Left lung (tissue), 10 donors: ENCODE data around the gene SLC12A9. TPM values are rescaled to one million over a fixed set of nuclear protein-coding genes. Genes with fewer than 3 reads are reported as not detected.

Experiments
- ATAC-seq: fragments of 200-7000 bp; cut with Tn5 transposase; one replicate; pipeline ENCODE4 v1.9.1; 2020; ENCODE audit warnings: moderate library complexity
- DNase-seq, 4 donors: peaks; one replicate each; pipeline ENCODE4 v3.0.0-alpha.2; 2013 to 2020
- H3K27ac ChIP-seq, 2 donors: fragments of 200-600 bp; sonication (generic) in 1 of 2; one replicate each; pipeline versions ENCODE4 v1.5.0 to v1.8.0; 2020 to 2021
- H3K27me3 ChIP-seq, 2 donors: fragments of 200-600 bp; sonication (generic) in 1 of 2; one replicate each; pipeline versions ENCODE4 v1.5.0 to v1.8.0; 2020 to 2021
- H3K36me3 ChIP-seq, 2 donors: fragments of 200-600 bp; sonication (generic) in 1 of 2; one replicate each; pipeline versions ENCODE4 v1.5.0 to v1.8.0; 2020 to 2021
- H3K4me1 ChIP-seq, 2 donors: fragments of 200-600 bp; one replicate each; pipeline ENCODE4 v1.8.0; 2021
- H3K4me3 ChIP-seq, 2 donors: fragments of 200-600 bp; sonication (generic) in 1 of 2; one replicate each; pipeline versions ENCODE4 v1.5.0 to v1.8.0; 2020 to 2021; ENCODE audit warnings: mild to moderate bottlenecking in 1 of 2
- H3K9me3 ChIP-seq, 2 donors: fragments of 200-600 bp; sonication (generic) in 1 of 2; one replicate each; pipeline versions ENCODE4 v1.5.0 to v1.8.0; 2020 to 2021
- intact Hi-C, 2 donors: fragments of 100-400 bp; cut with DNase I; formaldehyde crosslinking; loops; one replicate each; pipeline versions ENCODE4 v1.11.2 to v1.14.2; 2022
- polyA plus RNA-seq, 6 donors: library from polyadenylated mRNA; unstranded; fragments of 120-200 nt; gene quantifications; one replicate each; pipeline ENCODE4 v1.2.1, GENCODE V29; 2013; ENCODE audit not compliant: insufficient read length in 6 of 6
- total RNA-seq, 2 donors: library from RNA; stranded (reverse); fragmentation: NEBNext Ultra II Directional; extraction: Animal tissue kit (Norgen Biotek cat#: 25700); gene quantifications; one replicate each; pipeline ENCODE4 v1.2.1, GENCODE V29; 2021
- TF ChIP-seq, protein P1 (sequence below), 2 donors: fragments of 200-600 bp; sonication (generic) in 1 of 2; IDR thresholded peaks; one replicate each; pipeline versions ENCODE4 v1.5.0 to v1.8.0; 2021; ENCODE audit warnings: antibody characterized with exemption in 2 of 2
- donor health status: DM: no; HTN: yes; CAD: no.
- donor health status: DM: no; HTN: no; CAD: no.

The SLC12A9 gene
- total and polyA plus RNA-seq, 8 donors: 32.2 to 53.7 (median 40.8) TPM

- peaks cover 19 to 98% of the 10 kb centered on the region in 2 donors for H3K27me3 ChIP-seq
- H3K27ac ChIP-seq: no peak overlapping the region
- H3K36me3 ChIP-seq: no peaks in the 10 kb centered on the region
- H3K4me3 ChIP-seq: peak overlapping the region in 1 of 2 donors; percentile 40
- peak in 2 of 4 donors; percentile 34 to 92 for DNase-seq
- TF ChIP-seq, protein P1, sequence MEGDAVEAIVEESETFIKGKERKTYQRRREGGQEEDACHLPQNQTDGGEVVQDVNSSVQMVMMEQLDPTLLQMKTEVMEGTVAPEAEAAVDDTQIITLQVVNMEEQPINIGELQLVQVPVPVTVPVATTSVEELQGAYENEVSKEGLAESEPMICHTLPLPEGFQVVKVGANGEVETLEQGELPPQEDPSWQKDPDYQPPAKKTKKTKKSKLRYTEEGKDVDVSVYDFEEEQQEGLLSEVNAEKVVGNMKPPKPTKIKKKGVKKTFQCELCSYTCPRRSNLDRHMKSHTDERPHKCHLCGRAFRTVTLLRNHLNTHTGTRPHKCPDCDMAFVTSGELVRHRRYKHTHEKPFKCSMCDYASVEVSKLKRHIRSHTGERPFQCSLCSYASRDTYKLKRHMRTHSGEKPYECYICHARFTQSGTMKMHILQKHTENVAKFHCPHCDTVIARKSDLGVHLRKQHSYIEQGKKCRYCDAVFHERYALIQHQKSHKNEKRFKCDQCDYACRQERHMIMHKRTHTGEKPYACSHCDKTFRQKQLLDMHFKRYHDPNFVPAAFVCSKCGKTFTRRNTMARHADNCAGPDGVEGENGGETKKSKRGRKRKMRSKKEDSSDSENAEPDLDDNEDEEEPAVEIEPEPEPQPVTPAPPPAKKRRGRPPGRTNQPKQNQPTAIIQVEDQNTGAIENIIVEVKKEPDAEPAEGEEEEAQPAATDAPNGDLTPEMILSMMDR (IDR thresholded peaks at IDR 0.05): peak; percentile 68 to 77
- ATAC-seq: peak; percentile 65
- intact Hi-C loops: loop anchor here (5.0 to 10.0 kb wide), 2 partner anchors 160 to 168 kb away; no protein-coding TSS in a partner anchor
- H3K9me3 ChIP-seq: no peaks in the 10 kb centered on the region
- H3K4me1 ChIP-seq: peaks cover 9 to 34% of the 10 kb centered on the region in 2 donors
Measured at GRCh38 chr7:100896732-100897608, 44.5 kb downstream of the SLC12A9 start.

GRCh38 chr7:100897772-100898454 is 45.4 kb downstream of the SLC12A9 start:
- TF ChIP-seq, protein P1 (IDR thresholded peaks at IDR 0.05): no peak
- Histone ChIP-seq H3K27ac (no peak overlapping the region), H3K4me3 (no peak overlapping the region), H3K36me3 (no peaks in the 10 kb centered on the region), H3K9me3 (no peaks in the 10 kb centered on the region), H3K27me3 (peaks cover 19 to 96% of the 10 kb centered on the region in 2 donors), H3K4me1 (peaks cover 9 to 34% of the 10 kb centered on the region in 2 donors)
- no peak for DNase-seq
- no peak for ATAC-seq
- intact Hi-C loops: loop anchor here (5.0 to 10.0 kb wide), 2 partner anchors 159 to 167 kb away; no protein-coding TSS in a partner anchor

DNA sequence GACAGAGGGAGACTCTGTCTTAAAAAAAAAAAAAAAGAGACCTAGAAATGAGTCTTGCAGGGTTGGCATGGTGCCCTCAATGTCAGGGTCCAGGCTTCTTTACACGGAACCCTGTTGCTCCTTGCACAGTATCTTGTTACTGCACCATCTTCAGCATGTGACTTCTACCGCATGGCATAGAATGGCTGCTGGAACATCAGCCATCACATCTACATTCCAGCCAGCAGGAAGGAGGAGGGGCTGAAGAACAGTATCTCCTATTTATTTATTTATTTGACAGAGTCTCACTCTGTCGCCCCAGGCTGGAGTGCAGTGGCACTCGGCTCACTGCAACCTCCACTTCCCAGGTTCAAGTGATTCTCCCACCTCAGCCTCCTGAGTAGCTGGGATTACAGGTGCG is 46.9 kb downstream of the SLC12A9 start:
- peaks cover 19 to 84% of the 10 kb centered on the region in 2 donors for H3K27me3 ChIP-seq
- intact Hi-C loops: loop anchor here (5.0 to 10.0 kb wide), 2 partner anchors 158 to 165 kb away; no protein-coding TSS in a partner anchor
- TF ChIP-seq, protein P1 (IDR thresholded peaks at IDR 0.05): no peak

GRCh38 chr7:100900978-100901377 is 48.5 kb downstream of the SLC12A9 start:
- intact Hi-C loops: no loop called here
- no peak for ATAC-seq
- no peak for DNase-seq

More for the DNA sequence above, 46.9 kb downstream of the SLC12A9 start:
- ATAC-seq (no peak), DNase-seq (no peak)
- peaks cover 9 to 30% of the 10 kb centered on the region in 2 donors for H3K4me1 ChIP-seq
- H3K4me3 ChIP-seq: no peak overlapping the region
- no peaks in the 10 kb centered on the region for H3K36me3 ChIP-seq
- H3K27ac ChIP-seq: no peak overlapping the region
- H3K9me3 ChIP-seq: no peaks in the 10 kb centered on the region

More at GRCh38 chr7:100900978-100901377, 48.5 kb downstream of the SLC12A9 start:
- peaks cover 8 to 68% of the 10 kb centered on the region in 2 donors for H3K27me3 ChIP-seq
- no peaks in the 10 kb centered on the region for H3K36me3 ChIP-seq
- TF ChIP-seq, protein P1 (IDR thresholded peaks at IDR 0.05): no peak
- no peaks in the 10 kb centered on the region for H3K9me3 ChIP-seq
- H3K27ac ChIP-seq: no peak overlapping the region
- no peak overlapping the region for H3K4me3 ChIP-seq
- H3K4me1 ChIP-seq: peaks cover 0 to 14% of the 10 kb centered on the region in 2 donors
